Loucy (cell line): ENCODE results near the gene SLC3A2.

ENCODE experiments used
- H2AFZ ChIP-seq: fragments of 200-600 bp; sonication (generic); 2 replicates; pipeline ENCODE4 v1.6.0; 2016; ENCODE audit warnings: antibody characterized with exemption, mild to moderate bottlenecking, low read length, moderate library complexity
- H3F3A ChIP-seq: fragments of 200-600 bp; 2 replicates; pipeline ENCODE4 v1.6.0; 2016; ENCODE audit warnings: antibody characterized with exemption, low read depth, mild to moderate bottlenecking
- H3K27me3 ChIP-seq: fragments of 200-600 bp; sonication (generic); 2 replicates; pipeline ENCODE4 v1.6.1; 2014; ENCODE audit warnings: low read length, mild to moderate bottlenecking; ENCODE audit not compliant: insufficient read depth, poor library complexity, severe bottlenecking
- H3K36me3 ChIP-seq: fragments of 200-600 bp; sonication (generic); 2 replicates; pipeline ENCODE4 v1.6.1; 2016; ENCODE audit warnings: low read length; ENCODE audit not compliant: insufficient read depth
- H3K4me1 ChIP-seq: fragments of 200-600 bp; sonication (generic); 2 replicates; pipeline ENCODE4 v1.5.1; 2014; ENCODE audit warnings: low read length, mild to moderate bottlenecking; ENCODE audit not compliant: insufficient read depth, poor library complexity, severe bottlenecking
- H3K4me2 ChIP-seq: fragments of 200-600 bp; sonication (generic); 2 replicates; pipeline ENCODE4 v1.6.0; 2014; ENCODE audit warnings: antibody characterized with exemption, low read length, low read depth, mild to moderate bottlenecking; ENCODE audit not compliant: poor library complexity, severe bottlenecking
- H3K4me3 ChIP-seq: fragments of 200-600 bp; sonication (generic); 2 replicates; pipeline ENCODE4 v1.5.1; 2014; ENCODE audit warnings: low read length, mild to moderate bottlenecking, mixed read lengths; ENCODE audit not compliant: poor library complexity, severe bottlenecking
- H3K79me2 ChIP-seq: fragments of 200-600 bp; sonication (generic); 2 replicates; pipeline ENCODE4 v1.6.1; 2014; ENCODE audit warnings: low read length; ENCODE audit not compliant: insufficient read depth
- H3K9ac ChIP-seq: fragments of 200-600 bp; sonication (generic); 2 replicates; pipeline ENCODE4 v1.6.0; 2014; ENCODE audit warnings: mild to moderate bottlenecking, low read depth, low read length, moderate library complexity; ENCODE audit not compliant: poor library complexity, severe bottlenecking
- H3K9me2 ChIP-seq: fragments of 200-600 bp; sonication (generic); replicated peaks from 2 replicates; pipeline ENCODE4 v1.6.1; 2016; ENCODE audit warnings: low read depth, low read length, mixed read lengths
- H3K9me3 ChIP-seq: fragments of 200-600 bp; sonication (generic); 2 replicates; pipeline ENCODE4 v1.6.1; 2014; ENCODE audit warnings: mild to moderate bottlenecking, antibody characterized with exemption, low read length, low read depth; ENCODE audit not compliant: insufficient read depth
- H4K20me1 ChIP-seq: fragments of 200-600 bp; sonication (generic); 2 replicates; pipeline ENCODE4 v1.6.0; 2014; ENCODE audit warnings: antibody characterized with exemption, low read length, mild to moderate bottlenecking; ENCODE audit not compliant: insufficient read depth, poor library complexity, severe bottlenecking
- CTCF ChIP-seq: fragments of 200-600 bp; sonication (generic); conservative IDR thresholded peaks from 2 replicates; pipeline ENCODE4 v1.5.1; 2014; ENCODE audit warnings: mild to moderate bottlenecking, antibody characterized with exemption, low read length
- EZH2phosphoT487 ChIP-seq: fragments of 200-600 bp; IDR thresholded peaks from 2 replicates; pipeline ENCODE4 v1.6.1; 2018; ENCODE audit warnings: antibody characterized with exemption, mild to moderate bottlenecking, moderate library complexity, borderline replicate concordance

The SLC3A2 gene

GRCh38 chr11:62930157-62930556 is 49.5 kb downstream of the SLC3A2 start:
- Histone ChIP-seq H3K4me1 (no peaks in the 10 kb centered on the region), H3K9me3 (no peaks in the 10 kb centered on the region), H3K36me3 (no peaks in the 10 kb centered on the region), H3F3A (no peaks in the 10 kb centered on the region), H2AFZ (no peak overlapping the region), H3K4me3 (no peak overlapping the region), H3K9me2 (no peaks in the 10 kb centered on the region), H3K9ac (no peak overlapping the region), H3K4me2 (no peak overlapping the region), H4K20me1 (no peaks in the 10 kb centered on the region), H3K27me3 (no peaks in the 10 kb centered on the region), H3K79me2 (no peaks in the 10 kb centered on the region)
- TF ChIP-seq EZH2phosphoT487 (no peak), CTCF (no peak)

GRCh38 chr11:62930666-62931065 is 50.0 kb downstream of the SLC3A2 start:
- Histone ChIP-seq H3K9me3 (no peaks in the 10 kb centered on the region), H3K36me3 (no peaks in the 10 kb centered on the region), H3F3A (no peaks in the 10 kb centered on the region), H4K20me1 (no peaks in the 10 kb centered on the region), H3K9me2 (no peaks in the 10 kb centered on the region), H3K9ac (no peak overlapping the region), H3K27me3 (no peaks in the 10 kb centered on the region), H3K4me1 (no peaks in the 10 kb centered on the region), H3K4me2 (no peak overlapping the region), H2AFZ (no peak overlapping the region), H3K4me3 (no peak overlapping the region), H3K79me2 (no peaks in the 10 kb centered on the region)
- TF ChIP-seq EZH2phosphoT487 (no peak), CTCF (no peak)

GRCh38 chr11:62931499-62932278 is 51.0 kb downstream of the SLC3A2 start:
- no peaks in the 10 kb centered on the region for H3K36me3 ChIP-seq
- H3K27me3 ChIP-seq, result no peaks in the 10 kb centered on the region
- no peak overlapping the region for H2AFZ ChIP-seq
- no peaks in the 10 kb centered on the region for H4K20me1 ChIP-seq
- no peak overlapping the region for H3K4me2 ChIP-seq
- H3F3A ChIP-seq, result no peaks in the 10 kb centered on the region
- H3K9me3 ChIP-seq, result no peaks in the 10 kb centered on the region
- H3K9ac ChIP-seq, result no peak overlapping the region
- H3K4me1 ChIP-seq, result no peaks in the 10 kb centered on the region
- no peak overlapping the region for H3K4me3 ChIP-seq
- no peaks in the 10 kb centered on the region for H3K9me2 ChIP-seq
- H3K79me2 ChIP-seq, result no peaks in the 10 kb centered on the region
- no peak for TF ChIP-seq EZH2phosphoT487
- TF ChIP-seq CTCF, result no peak
